Lung (tissue), 12 donors: ENCODE results near the gene ZNF79. TPM values are rescaled to one million over a fixed set of nuclear protein-coding genes. Genes with fewer than 3 reads are reported as not detected.

Experiments
- ATAC-seq: fragments of 200-7000 bp; cut with Tn5 transposase; one replicate; pipeline ENCODE4 v1.9.1; 2020; ENCODE audit warnings: moderate number of reproducible peaks; ENCODE audit not compliant: insufficient read depth, low FRiP score
- DNase-seq, 3 donors: peaks; one replicate each; pipeline ENCODE4 v3.0.0-alpha.2; 2013 to 2017
- H3K27ac ChIP-seq, 2 donors: one replicate each; pipeline ENCODE4 v1.5.1; 2013; ENCODE audit warnings: mild to moderate bottlenecking in 2 of 2, moderate library complexity in 2 of 2, control low read depth in 1 of 2, inconsistent platforms in 1 of 2, low read depth in 1 of 2, low read length in 1 of 2
- H3K27me3 ChIP-seq, 3 donors: one replicate each; pipeline ENCODE4 v1.5.1; 2013; ENCODE audit warnings: low read length in 2 of 3; ENCODE audit not compliant: control insufficient read depth in 3 of 3, insufficient read depth in 3 of 3
- H3K36me3 ChIP-seq, 4 donors: one replicate each; pipeline ENCODE4 v1.5.1; 2013; ENCODE audit warnings: low read length in 4 of 4, mild to moderate bottlenecking in 1 of 4, moderate library complexity in 1 of 4; ENCODE audit not compliant: control insufficient read depth in 4 of 4, insufficient read depth in 4 of 4
- H3K4me1 ChIP-seq, 5 donors: one replicate each; pipeline ENCODE4 v1.5.1; 2013; ENCODE audit warnings: low read length in 5 of 5, mild to moderate bottlenecking in 2 of 5, moderate library complexity in 1 of 5; ENCODE audit not compliant: control insufficient read depth in 5 of 5, insufficient read depth in 5 of 5
- H3K4me3 ChIP-seq: one replicate; pipeline ENCODE4 v1.5.1; 2013; ENCODE audit warnings: mild to moderate bottlenecking, control low read depth, moderate library complexity
- H3K9ac ChIP-seq, 2 donors: one replicate each; pipeline ENCODE4 v1.5.1; 2013; ENCODE audit warnings: low read length in 2 of 2, control low read depth in 1 of 2; ENCODE audit not compliant: insufficient read depth in 1 of 2
- H3K9me3 ChIP-seq, 4 donors: one replicate each; pipeline ENCODE4 v1.5.1; 2013; ENCODE audit warnings: low read length in 3 of 4, mild to moderate bottlenecking in 1 of 4, moderate library complexity in 1 of 4; ENCODE audit not compliant: control insufficient read depth in 4 of 4, insufficient read depth in 3 of 4
- WGBS, 2 donors: extraction: QIAGEN DNeasy Blood & Tissue Kit; methylation state at CpG; one replicate each; pipeline ENCODE4 v1.1.7; 2013; 5-methylcytosine and 5-hydroxymethylcytosine counted together
- polyA plus RNA-seq, 2 donors: library from polyadenylated mRNA; stranded (reverse); fragments of 200-250 nt; gene quantifications; one replicate each; pipeline ENCODE4 v1.2.1, GENCODE V29; 2013
- total RNA-seq, 2 donors: library from RNA; depleted of rRNA in 1 of 2; stranded (reverse); fragments of >200 nt in 1 of 2; gene quantifications; one replicate each; pipeline ENCODE4 v1.2.1, GENCODE V29; 2014 to 2021
- TF ChIP-seq, protein P1 (sequence below): IDR thresholded peaks from 2 replicates; pipeline ENCODE4 v1.5.1; 2012; ENCODE audit warnings: mild to moderate bottlenecking; ENCODE audit errors: control extremely low read depth, extremely low read depth
- donor health status: control.
- donor health status: control.
- donor health status: Bipolar disorder and iron deficiency.
- donor health status: healthy.
- donor health status: DM: yes; HTN: yes; CAD: no.

Gene ZNF79
- total and polyA plus RNA-seq, 4 donors: 3.1 to 9.3 (median 5.9) TPM

DNA sequence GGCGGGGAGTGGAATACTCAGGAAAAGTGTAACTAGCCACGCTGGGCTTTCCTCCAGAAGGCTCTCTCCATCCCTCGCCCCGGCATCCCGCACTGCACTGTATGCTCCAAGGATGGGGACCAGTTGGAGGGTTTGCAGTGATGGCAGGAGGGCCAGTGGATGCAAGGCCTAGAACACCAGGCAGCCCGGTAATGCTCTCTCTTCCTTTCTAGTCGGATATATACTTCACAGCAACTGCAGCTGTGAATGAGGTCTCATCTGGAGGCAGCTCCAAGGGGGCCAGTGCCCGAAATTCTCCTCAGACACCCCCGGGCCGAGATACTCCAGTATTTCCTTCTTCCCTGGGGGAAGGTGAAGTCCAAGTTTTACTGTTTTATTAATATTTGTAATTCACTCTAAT, 37.2 kb upstream of the ZNF79 start:
- TF ChIP-seq, protein P1, sequence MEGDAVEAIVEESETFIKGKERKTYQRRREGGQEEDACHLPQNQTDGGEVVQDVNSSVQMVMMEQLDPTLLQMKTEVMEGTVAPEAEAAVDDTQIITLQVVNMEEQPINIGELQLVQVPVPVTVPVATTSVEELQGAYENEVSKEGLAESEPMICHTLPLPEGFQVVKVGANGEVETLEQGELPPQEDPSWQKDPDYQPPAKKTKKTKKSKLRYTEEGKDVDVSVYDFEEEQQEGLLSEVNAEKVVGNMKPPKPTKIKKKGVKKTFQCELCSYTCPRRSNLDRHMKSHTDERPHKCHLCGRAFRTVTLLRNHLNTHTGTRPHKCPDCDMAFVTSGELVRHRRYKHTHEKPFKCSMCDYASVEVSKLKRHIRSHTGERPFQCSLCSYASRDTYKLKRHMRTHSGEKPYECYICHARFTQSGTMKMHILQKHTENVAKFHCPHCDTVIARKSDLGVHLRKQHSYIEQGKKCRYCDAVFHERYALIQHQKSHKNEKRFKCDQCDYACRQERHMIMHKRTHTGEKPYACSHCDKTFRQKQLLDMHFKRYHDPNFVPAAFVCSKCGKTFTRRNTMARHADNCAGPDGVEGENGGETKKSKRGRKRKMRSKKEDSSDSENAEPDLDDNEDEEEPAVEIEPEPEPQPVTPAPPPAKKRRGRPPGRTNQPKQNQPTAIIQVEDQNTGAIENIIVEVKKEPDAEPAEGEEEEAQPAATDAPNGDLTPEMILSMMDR: no peak
- ATAC-seq: no peak
- Histone ChIP-seq H3K9me3 (no peaks in the 10 kb centered on the region), H3K27ac (no peak overlapping the region), H3K9ac (no peak overlapping the region), H3K36me3 (peaks cover 0 to 7% (median 0%) of the 10 kb centered on the region in 4 donors), H3K4me3 (no peak overlapping the region), H3K4me1 (peaks cover 0 to 9% (median 3%) of the 10 kb centered on the region in 5 donors), H3K27me3 (no peaks in the 10 kb centered on the region)
- no peak for DNase-seq
- WGBS, 2 donors: 91 to 95% methylated on average over 10 of the region's 10 CpGs

- H3K4me3 ChIP-seq: no peak overlapping the region
- H3K9ac ChIP-seq: peak overlapping the region in 1 of 2 donors; percentile 75
- H3K9me3 ChIP-seq: no peaks in the 10 kb centered on the region
- H3K27me3 ChIP-seq: no peaks in the 10 kb centered on the region
- TF ChIP-seq, protein P1: no peak
- peaks cover 0 to 9% (median 3%) of the 10 kb centered on the region in 5 donors for H3K4me1 ChIP-seq
- WGBS, 2 donors: 32 to 50% methylated on average over 10 of the region's 10 CpGs
- H3K27ac ChIP-seq: no peak overlapping the region
- H3K36me3 ChIP-seq: peaks cover 0 to 7% (median 0%) of the 10 kb centered on the region in 4 donors
- peak; percentile 57 to 83 (median 83) for DNase-seq
- ATAC-seq: peak; percentile 80
Measured at GRCh38 chr9:127388037-127388855, 35.9 kb upstream of the ZNF79 start.

DNA sequence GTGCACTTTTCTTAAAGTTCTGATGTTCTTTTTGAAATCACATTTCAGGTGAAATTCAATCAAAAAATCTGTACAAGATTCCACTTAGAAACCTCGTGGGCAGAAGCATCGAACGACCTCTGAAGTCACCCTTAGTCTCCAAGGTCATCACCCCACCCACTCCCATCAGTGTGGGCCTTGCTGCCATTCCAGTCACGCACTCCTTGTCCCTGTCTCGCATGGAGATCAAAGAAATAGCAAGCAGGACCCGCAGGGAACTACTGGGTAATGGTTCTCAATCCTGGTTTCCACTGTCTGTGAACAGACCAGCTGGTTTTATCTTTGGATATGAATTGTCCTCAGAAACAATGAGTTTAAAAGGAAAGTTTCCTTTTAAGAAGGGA, 35.3 kb upstream of the ZNF79 start:
- Histone ChIP-seq H3K27me3 (no peaks in the 10 kb centered on the region), H3K4me1 (peaks cover 0 to 9% (median 3%) of the 10 kb centered on the region in 5 donors), H3K9me3 (no peaks in the 10 kb centered on the region), H3K9ac (peak overlapping the region in 1 of 2 donors; percentile 75), H3K27ac (no peak overlapping the region), H3K36me3 (peaks cover 0 to 7% (median 0%) of the 10 kb centered on the region in 4 donors), H3K4me3 (no peak overlapping the region)
- TF ChIP-seq, protein P1: no peak
- 67 to 75% methylated on average over 6 of the region's 6 CpGs for WGBS, 2 donors
- ATAC-seq (no peak), DNase-seq (no peak)
